Stomach smooth muscle (tissue), 2 donors: ENCODE measurements around the gene KAT14.
A peak's percentile ranks its signal among the peaks of the same experiment; 100 is the strongest.
"Not testable (repeated sequence)": the region's sequence is repeated elsewhere in the genome, so short reads cannot be mapped to it uniquely, and the experiment has no call there.

ENCODE experiments used
- H3K27ac ChIP-seq: one replicate; pipeline ENCODE4 v1.7.0; 2013; ENCODE audit warnings: mild to moderate bottlenecking, low read length, inconsistent platforms
- H3K27me3 ChIP-seq, 2 donors: one replicate each; pipeline ENCODE4 v1.7.0; 2013; ENCODE audit warnings: low read length in 2 of 2; ENCODE audit not compliant: insufficient read depth in 2 of 2, control insufficient read depth in 1 of 2
- H3K36me3 ChIP-seq, 2 donors: one replicate each; pipeline ENCODE4 v1.7.0; 2013; ENCODE audit warnings: low read length in 2 of 2; ENCODE audit not compliant: control insufficient read depth in 2 of 2, insufficient read depth in 2 of 2
- H3K4me1 ChIP-seq: one replicate; pipeline ENCODE4 v1.7.0; 2013; ENCODE audit warnings: low read length; ENCODE audit not compliant: control insufficient read depth, insufficient read depth
- H3K4me3 ChIP-seq, 2 donors: one replicate each; pipeline ENCODE4 v1.7.0; 2013; ENCODE audit warnings: low read length in 2 of 2
- H3K9ac ChIP-seq, 2 donors: one replicate each; pipeline ENCODE4 v1.7.0; 2013; ENCODE audit warnings: low read length in 2 of 2, mild to moderate bottlenecking in 1 of 2
- H3K9me3 ChIP-seq, 2 donors: one replicate each; pipeline ENCODE4 v1.7.0; 2013; ENCODE audit warnings: low read length in 2 of 2; ENCODE audit not compliant: control insufficient read depth in 2 of 2
- donor health status: healthy.
- donor health status: Pancreatic carcinoma.

KAT14 gene

GRCh38 chr20:18103497-18103896, 34.2 kb upstream of the KAT14 start:
- H3K9ac ChIP-seq = no peak overlapping the region
- no peak overlapping the region for H3K27ac ChIP-seq
- no peaks in the 10 kb centered on the region for H3K27me3 ChIP-seq
- no peaks in the 10 kb centered on the region for H3K9me3 ChIP-seq
- H3K4me3 ChIP-seq = no peak overlapping the region
- no peaks in the 10 kb centered on the region for H3K4me1 ChIP-seq
- no peaks in the 10 kb centered on the region for H3K36me3 ChIP-seq

- H3K27ac ChIP-seq = no peak overlapping the region
- H3K4me1 ChIP-seq = no peaks in the 10 kb centered on the region
- H3K9ac ChIP-seq = no peak overlapping the region
- H3K36me3 ChIP-seq = no peaks in the 10 kb centered on the region
- no peaks in the 10 kb centered on the region for H3K27me3 ChIP-seq
- H3K9me3 ChIP-seq = no peaks in the 10 kb centered on the region
- no peak overlapping the region for H3K4me3 ChIP-seq
These were observed 29.3 kb upstream of the KAT14 start for GRCh38 chr20:18108326-18108725.

DNA sequence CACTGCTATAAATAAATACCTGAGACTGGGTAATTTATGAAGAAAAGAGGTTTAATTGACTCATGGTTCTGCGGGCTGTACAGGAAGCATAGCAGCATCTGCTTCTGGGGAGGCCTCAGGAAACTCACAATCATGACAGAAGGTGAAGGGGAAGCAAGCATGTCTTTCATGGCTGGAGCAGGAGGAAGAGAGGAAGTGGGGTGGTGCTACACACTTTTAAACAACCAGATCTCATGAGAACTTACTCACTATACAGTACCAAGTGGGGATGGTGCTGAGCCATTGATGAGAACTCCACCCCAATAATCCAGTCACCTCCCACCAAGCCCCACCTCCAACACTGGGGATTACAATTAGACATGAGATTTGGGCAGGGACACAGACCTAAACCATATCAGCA, 9.1 kb upstream of the KAT14 start:
- not testable (repeated sequence) for H3K36me3 ChIP-seq, H3K4me1 ChIP-seq, H3K9me3 ChIP-seq, H3K27me3 ChIP-seq, H3K4me3 ChIP-seq, H3K9ac ChIP-seq, H3K27ac ChIP-seq

DNA sequence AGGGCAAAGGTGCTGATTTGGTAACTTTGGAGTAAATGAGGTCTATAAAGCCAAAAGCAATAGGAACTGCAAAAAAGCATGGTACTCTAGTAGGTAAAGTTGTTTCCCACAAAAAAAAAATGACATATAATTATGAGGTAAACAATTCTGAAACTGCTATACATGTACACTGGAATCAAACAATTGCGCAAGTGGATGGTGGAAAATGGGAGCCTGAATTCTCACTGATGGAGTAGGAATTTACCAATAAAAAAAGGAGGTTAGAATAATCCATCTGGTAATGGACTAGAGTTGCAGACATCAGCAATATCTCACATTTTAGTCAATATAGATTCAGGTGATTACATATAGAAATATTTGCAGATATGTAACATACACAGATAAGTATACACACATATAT, 5.0 kb upstream of the KAT14 start:
- H3K4me1 ChIP-seq = peaks cover 2% of the 10 kb centered on the region
- H3K9ac ChIP-seq = no peak overlapping the region
- no peaks in the 10 kb centered on the region for H3K36me3 ChIP-seq
- no peak overlapping the region for H3K27ac ChIP-seq
- no peaks in the 10 kb centered on the region for H3K9me3 ChIP-seq
- H3K4me3 ChIP-seq = no peak overlapping the region
- H3K27me3 ChIP-seq = no peaks in the 10 kb centered on the region

DNA sequence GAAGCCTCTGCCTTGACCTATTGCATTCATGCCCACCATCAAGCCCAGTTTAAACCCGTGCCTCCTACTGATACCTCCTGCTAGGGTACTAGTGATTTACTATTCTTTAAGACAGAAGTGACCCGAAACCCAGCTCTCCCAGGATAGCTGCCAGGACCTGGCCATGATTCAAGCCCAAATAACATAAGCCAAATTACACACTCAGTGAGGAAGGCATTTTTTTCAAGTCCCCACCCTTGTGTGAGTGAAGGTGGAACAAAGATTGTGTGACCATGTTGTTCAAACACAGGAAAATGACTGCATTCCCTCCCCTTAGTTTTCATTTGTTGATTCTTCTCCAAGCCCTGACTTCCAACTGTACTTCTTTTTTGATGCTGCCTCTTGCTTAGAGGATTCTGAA, 3.7 kb upstream of the KAT14 start:
- peaks cover 8% of the 10 kb centered on the region for H3K4me1 ChIP-seq
- no peaks in the 10 kb centered on the region for H3K27me3 ChIP-seq
- H3K9ac ChIP-seq = no peak overlapping the region
- no peaks in the 10 kb centered on the region for H3K36me3 ChIP-seq
- H3K27ac ChIP-seq = no peak overlapping the region
- no peaks in the 10 kb centered on the region for H3K9me3 ChIP-seq
- H3K4me3 ChIP-seq = no peak overlapping the region

- Histone ChIP-seq H3K9me3 (no peaks in the 10 kb centered on the region), H3K36me3 (peaks cover 6% of the 10 kb centered on the region in 2 donors)
These were observed 561 bp downstream of the KAT14 start for GRCh38 chr20:18138266-18138582.

GRCh38 chr20:18138639-18139583, 1.2 kb downstream of the KAT14 start:
- Histone ChIP-seq H3K36me3 (peaks cover 6% of the 10 kb centered on the region in 2 donors), H3K4me3 (peak overlapping the region; percentile 91 to 94), H3K9me3 (no peaks in the 10 kb centered on the region), H3K9ac (peak overlapping the region; percentile 91 to 96), H3K4me1 (peaks cover 20% of the 10 kb centered on the region), H3K27ac (no peak overlapping the region), H3K27me3 (no peaks in the 10 kb centered on the region)

More at GRCh38 chr20:18138266-18138582, 561 bp downstream of the KAT14 start:
- peaks cover 20% of the 10 kb centered on the region for H3K4me1 ChIP-seq
- peak overlapping the region; percentile 91 to 96 for H3K9ac ChIP-seq
- H3K27me3 ChIP-seq = no peaks in the 10 kb centered on the region
- H3K27ac ChIP-seq = peak overlapping the region; percentile 74
- peak overlapping the region; percentile 91 to 94 for H3K4me3 ChIP-seq

GRCh38 chr20:18139832-18140231, 2.2 kb downstream of the KAT14 start:
- peak overlapping the region; percentile 51 to 91 for H3K9ac ChIP-seq
- H3K9me3 ChIP-seq = no peaks in the 10 kb centered on the region
- no peak overlapping the region for H3K27ac ChIP-seq
- peaks cover 6 to 11% of the 10 kb centered on the region in 2 donors for H3K36me3 ChIP-seq
- no peaks in the 10 kb centered on the region for H3K27me3 ChIP-seq
- H3K4me3 ChIP-seq = peak overlapping the region in 1 of 2 donors; percentile 22
- H3K4me1 ChIP-seq = peaks cover 20% of the 10 kb centered on the region

GRCh38 chr20:18144541-18145099, 7.0 kb downstream of the KAT14 start:
- Histone ChIP-seq H3K4me1 (peaks cover 7% of the 10 kb centered on the region), H3K27me3 (no peaks in the 10 kb centered on the region), H3K9ac (no peak overlapping the region), H3K4me3 (no peak overlapping the region), H3K27ac (no peak overlapping the region), H3K9me3 (no peaks in the 10 kb centered on the region), H3K36me3 (peaks cover 9 to 16% of the 10 kb centered on the region in 2 donors)

GRCh38 chr20:18154342-18154741, 16.7 kb downstream of the KAT14 start:
- H3K4me1 ChIP-seq = no peaks in the 10 kb centered on the region
- no peaks in the 10 kb centered on the region for H3K9me3 ChIP-seq
- no peak overlapping the region for H3K27ac ChIP-seq
- H3K36me3 ChIP-seq = peaks cover 10 to 20% of the 10 kb centered on the region in 2 donors
- H3K27me3 ChIP-seq = no peaks in the 10 kb centered on the region
- no peak overlapping the region for H3K9ac ChIP-seq
- no peak overlapping the region for H3K4me3 ChIP-seq

DNA sequence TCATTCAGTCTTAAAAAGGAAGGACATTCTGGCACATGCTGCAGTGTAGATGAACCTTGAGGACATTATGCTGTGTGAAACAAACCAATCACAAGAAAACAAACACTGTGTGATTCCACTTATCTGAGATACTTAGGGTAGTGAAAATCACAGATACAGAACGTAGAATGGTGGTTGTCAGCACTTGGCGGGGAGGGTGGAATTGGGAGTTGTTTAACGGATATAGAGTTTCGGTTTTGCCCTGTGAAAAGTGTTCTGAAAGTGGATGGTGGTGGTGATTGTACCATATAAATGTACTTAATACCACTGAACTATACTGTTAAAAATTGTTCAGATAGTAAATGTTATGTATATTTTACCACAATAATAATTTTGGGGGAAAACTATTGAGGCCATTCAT, 18.4 kb downstream of the KAT14 start:
- Histone ChIP-seq H3K27ac (no peak overlapping the region), H3K9me3 (no peaks in the 10 kb centered on the region), H3K9ac (no peak overlapping the region), H3K4me1 (no peaks in the 10 kb centered on the region), H3K4me3 (no peak overlapping the region), H3K36me3 (peaks cover 10 to 21% of the 10 kb centered on the region in 2 donors), H3K27me3 (no peaks in the 10 kb centered on the region)
